ENCODE results near the gene CLTB. TPM values are rescaled to one million over a fixed set of nuclear protein-coding genes. Genes with fewer than 3 reads are reported as not detected.
A peak's percentile ranks its signal among the peaks of the same experiment; 100 is the strongest.

The CLTB gene, protein sequence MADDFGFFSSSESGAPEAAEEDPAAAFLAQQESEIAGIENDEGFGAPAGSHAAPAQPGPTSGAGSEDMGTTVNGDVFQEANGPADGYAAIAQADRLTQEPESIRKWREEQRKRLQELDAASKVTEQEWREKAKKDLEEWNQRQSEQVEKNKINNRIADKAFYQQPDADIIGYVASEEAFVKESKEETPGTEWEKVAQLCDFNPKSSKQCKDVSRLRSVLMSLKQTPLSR
- total RNA-seq (2013; cell fraction: nucleolus; rRNA removed) = 8.3 and 9.2 TPM in 2 replicates
- total RNA-seq (2014; rRNA removed) (48.0 and 52.8 TPM in 2 replicates), total RNA-seq (2014; rRNA removed; fragmentation: Illumina TruSeq; extraction: Trizol) (21.1 and 22.4 TPM in 2 replicates), total RNA-seq (2021) (46.5 and 51.0 TPM in 2 replicates), polyA plus RNA-seq (2011; rRNA removed) (19.0 and 28.7 TPM in 2 replicates), polyA plus RNA-seq (2014; fragmentation: Illumina TruSeq; extraction: Trizol) (4.5 and 18.4 TPM in 2 replicates), polyA plus RNA-seq (2014; fragmentation: Nextera tagmentation; extraction: Ambion mirVana) (1 to 10 TPM; 1.6 to 4.4 TPM), polyA plus RNA-seq (2014; rRNA removed) (51.5 and 52.7 TPM in 2 replicates), polyA plus RNA-seq (2016; fragmentation: Nextera tagmentation; extraction: Ambion mirVana) (10 to 100 TPM; 45.1 to 50.2 TPM), polyA minus RNA-seq (2011; rRNA and poly(A)+ RNA removed) (11.5 and 20.6 TPM in 2 replicates), Bru-seq, nascent RNA (percentile 58 among the genes with signal in this experiment), BruChase-seq, experiment 1, labeled RNA remaining after a 6-hour chase (percentile 60 among the genes with signal in this experiment), BruChase-seq, experiment 2, labeled RNA remaining after a 2-hour chase (percentile 55 among the genes with signal in this experiment)
- polyA plus RNA-seq (2011; ENCODE audit: low read depth) = 11.4 TPM
- 34.6 and 53.1 TPM in 2 replicates for polyA plus RNA-seq (2011; cell fraction: cytosol; rRNA removed)
- polyA plus RNA-seq (2011; cell fraction: nucleus; rRNA removed) = 37.9 and 40.0 TPM in 2 replicates
- polyA plus RNA-seq (2012) = 20.3 and 25.4 TPM in 2 replicates
- 12.3 and 13.3 TPM in 2 replicates for polyA minus RNA-seq (2011; cell fraction: cytosol; rRNA and poly(A)+ RNA removed)
- polyA minus RNA-seq (2011; cell fraction: nucleus; rRNA and poly(A)+ RNA removed) = 4.8 and 10.5 TPM in 2 replicates
- long read RNA-seq, experiment 1, transcript CLTB-202 (5 exons, 1,161 nt) = major isoform, 27 of 27 reads
- long read RNA-seq, experiment 1, partial matches to known transcripts = 0 of 27 reads
- long read RNA-seq, experiment 1, other reads (novel, unspliced or antisense) = 0 of 27 reads
- long read RNA-seq, experiment 2, partial matches to known transcripts = 1 of 4 reads
- long read RNA-seq, experiment 2, other reads (novel, unspliced or antisense) = 3 of 4 reads

DNA sequence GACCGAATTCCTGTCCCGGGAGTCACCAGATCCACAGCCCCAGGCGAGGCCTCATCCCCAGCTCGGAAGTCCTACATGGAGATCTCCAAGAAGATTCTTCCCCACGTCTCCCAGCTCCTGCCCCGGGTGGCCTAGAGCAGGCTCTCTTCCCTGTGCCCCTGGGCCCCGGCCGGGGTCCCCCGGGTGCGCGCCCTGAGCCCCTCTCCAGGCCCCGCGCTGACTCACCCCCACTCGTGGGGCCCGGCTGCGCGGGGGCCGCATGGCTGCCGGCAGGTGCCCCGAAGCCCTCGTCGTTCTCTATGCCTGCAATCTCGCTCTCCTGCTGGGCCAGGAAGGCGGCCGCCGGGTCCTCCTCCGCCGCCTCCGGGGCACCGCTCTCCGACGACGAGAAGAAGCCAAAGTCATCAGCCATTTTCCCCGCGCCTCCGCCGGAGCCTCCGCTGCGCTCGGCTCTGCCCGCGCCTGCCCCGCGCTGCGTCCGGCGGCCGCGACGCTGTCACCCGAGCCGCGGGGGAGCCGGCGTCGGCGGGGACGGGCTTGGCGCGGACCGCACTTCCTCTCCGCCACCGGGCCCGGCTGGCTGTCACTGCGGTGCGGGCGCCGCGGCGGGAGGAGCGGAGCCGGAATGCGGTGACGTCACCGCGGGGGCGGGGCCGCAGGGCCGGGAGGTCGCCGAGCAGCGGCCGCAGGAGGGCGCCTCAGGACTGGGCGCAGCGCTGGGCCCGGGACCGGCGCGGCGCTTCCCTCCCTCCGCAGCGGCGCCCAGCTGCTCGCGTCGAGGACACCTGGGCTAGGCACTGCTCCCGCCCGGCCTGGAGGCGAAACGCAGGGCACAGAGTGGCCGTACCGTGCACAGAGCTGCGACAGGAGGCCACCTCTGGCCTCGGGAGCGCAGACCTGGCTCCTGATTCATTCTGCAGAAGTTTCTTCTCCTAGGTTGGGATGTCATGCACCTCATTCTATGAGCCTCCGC, at the start of gene CLTB:
Gene CLTB, minus strand, starts transcription at position 588 of the 973 bp plus-strand sequence. Its CDS starts 176 bp downstream, at position 412.
- peak within 1 kb of the TSS; percentile 93 for H3K4me2 ChIP-seq (ENCODE audit: control insufficient read depth, insufficient read depth)
- no peaks in the 10 kb centered on the region for H4K20me1 ChIP-seq (ENCODE audit: control insufficient read depth, insufficient read depth)
- peak within 1 kb of the TSS; percentile 82 for H3K9ac ChIP-seq (ENCODE audit: control insufficient read depth, insufficient read depth, low read length)
- FAIRE-seq (peak; percentile 31), ATAC-seq (peak; percentile 99), DNase-seq (ENCODE audit: low read depth, low spot score) (peak; percentile 37)
- peak within 1 kb of the TSS; percentile 65 for H3K27ac ChIP-seq (ENCODE audit: control insufficient read depth, insufficient read depth)
- ChIA-PET RAD21 (ENCODE audit: unreplicated experiment) (interaction anchor here (0.6 to 2.2 kb wide), 13 partner anchors 12 to 686 kb away, joined by 3 to 17 read pairs (median 4); partner anchors contain the start of genes FAF2, KIAA1191 and RNF44), CTCF (interaction anchor here (0.7 to 3.4 kb wide), 20 partner anchors 10 to 245 kb away, joined by 3 to 18 read pairs (median 5); partner anchors contain the start of genes FAF2 and KIAA1191), POLR2A (interaction anchor here (1.0 to 2.0 kb wide), 3 partner anchors 119 to 127 kb away, joined by 3 to 9 read pairs (median 4); no protein-coding TSS in a partner anchor), SMC1A (ENCODE audit: uncharacterized antibody, unreplicated experiment) (interaction anchor here (1.2 to 2.2 kb wide), 6 partner anchors 9 to 231 kb away, joined by 3 to 9 read pairs (median 6); partner anchors contain the start of genes RNF44 and TSPAN17)
- peak within 1 kb of the TSS; percentile 79 for H2AFZ ChIP-seq (ENCODE audit: control insufficient read depth, low read depth, low read length)
- 2% methylated on average over 105 of the region's 107 CpGs for WGBS (ENCODE audit: insufficient coverage, insufficient replicate concordance, low lambda C conversion rate, missing lambda C conversion rate)
- H3K27me3 ChIP-seq (replicated peaks in 1 of 2; ENCODE audit: control insufficient read depth in 2 of 2, insufficient read depth in 2 of 2, low read length in 1 of 2) = no peaks in the 10 kb centered on the region
- H3K4me1 ChIP-seq (ENCODE audit: control insufficient read depth, insufficient read depth, low read length) = peaks cover 19% of the 10 kb centered on the region
- H3K9me3 ChIP-seq (replicated peaks; ENCODE audit: control insufficient read depth, insufficient read depth, low read length) = no peaks in the 10 kb centered on the region
- no peaks in the 10 kb centered on the region for H3K36me3 ChIP-seq (ENCODE audit: control insufficient read depth in 2 of 2, insufficient read depth in 2 of 2, low read length in 1 of 2)
- H3K4me3 ChIP-seq = peak within 1 kb of the TSS; percentile 96
- in situ Hi-C loops (cut with MboI) (no loop called here), intact Hi-C loops (cut with micrococcal nuclease; ENCODE audit: unreplicated experiment) (loop anchor here (1.0 to 10.0 kb wide), 4 partner anchors 32 to 681 kb away; partner anchors contain the start of genes FAF2, RNF44 and TSPAN17)
- H3K79me2 ChIP-seq (ENCODE audit: control insufficient read depth, insufficient read depth, low read length) = peaks cover 5% of the 10 kb centered on the region
- no TSS peak for BruUV-seq (replicated peaks)
- TF ChIP-seq, protein P1, sequence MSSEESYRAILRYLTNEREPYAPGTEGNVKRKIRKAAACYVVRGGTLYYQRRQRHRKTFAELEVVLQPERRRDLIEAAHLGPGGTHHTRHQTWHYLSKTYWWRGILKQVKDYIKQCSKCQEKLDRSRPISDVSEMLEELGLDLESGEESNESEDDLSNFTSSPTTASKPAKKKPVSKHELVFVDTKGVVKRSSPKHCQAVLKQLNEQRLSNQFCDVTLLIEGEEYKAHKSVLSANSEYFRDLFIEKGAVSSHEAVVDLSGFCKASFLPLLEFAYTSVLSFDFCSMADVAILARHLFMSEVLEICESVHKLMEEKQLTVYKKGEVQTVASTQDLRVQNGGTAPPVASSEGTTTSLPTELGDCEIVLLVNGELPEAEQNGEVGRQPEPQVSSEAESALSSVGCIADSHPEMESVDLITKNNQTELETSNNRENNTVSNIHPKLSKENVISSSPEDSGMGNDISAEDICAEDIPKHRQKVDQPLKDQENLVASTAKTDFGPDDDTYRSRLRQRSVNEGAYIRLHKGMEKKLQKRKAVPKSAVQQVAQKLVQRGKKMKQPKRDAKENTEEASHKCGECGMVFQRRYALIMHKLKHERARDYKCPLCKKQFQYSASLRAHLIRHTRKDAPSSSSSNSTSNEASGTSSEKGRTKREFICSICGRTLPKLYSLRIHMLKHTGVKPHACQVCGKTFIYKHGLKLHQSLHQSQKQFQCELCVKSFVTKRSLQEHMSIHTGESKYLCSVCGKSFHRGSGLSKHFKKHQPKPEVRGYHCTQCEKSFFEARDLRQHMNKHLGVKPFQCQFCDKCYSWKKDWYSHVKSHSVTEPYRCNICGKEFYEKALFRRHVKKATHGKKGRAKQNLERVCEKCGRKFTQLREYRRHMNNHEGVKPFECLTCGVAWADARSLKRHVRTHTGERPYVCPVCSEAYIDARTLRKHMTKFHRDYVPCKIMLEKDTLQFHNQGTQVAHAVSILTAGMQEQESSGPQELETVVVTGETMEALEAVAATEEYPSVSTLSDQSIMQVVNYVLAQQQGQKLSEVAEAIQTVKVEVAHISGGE (CRISPR knock-in tag; IDR thresholded peaks at IDR 0.05) = 0 out of 2 replicates have a peak, but pooled peaks have one; percentile 33
- TF ChIP-seq, protein P2, sequence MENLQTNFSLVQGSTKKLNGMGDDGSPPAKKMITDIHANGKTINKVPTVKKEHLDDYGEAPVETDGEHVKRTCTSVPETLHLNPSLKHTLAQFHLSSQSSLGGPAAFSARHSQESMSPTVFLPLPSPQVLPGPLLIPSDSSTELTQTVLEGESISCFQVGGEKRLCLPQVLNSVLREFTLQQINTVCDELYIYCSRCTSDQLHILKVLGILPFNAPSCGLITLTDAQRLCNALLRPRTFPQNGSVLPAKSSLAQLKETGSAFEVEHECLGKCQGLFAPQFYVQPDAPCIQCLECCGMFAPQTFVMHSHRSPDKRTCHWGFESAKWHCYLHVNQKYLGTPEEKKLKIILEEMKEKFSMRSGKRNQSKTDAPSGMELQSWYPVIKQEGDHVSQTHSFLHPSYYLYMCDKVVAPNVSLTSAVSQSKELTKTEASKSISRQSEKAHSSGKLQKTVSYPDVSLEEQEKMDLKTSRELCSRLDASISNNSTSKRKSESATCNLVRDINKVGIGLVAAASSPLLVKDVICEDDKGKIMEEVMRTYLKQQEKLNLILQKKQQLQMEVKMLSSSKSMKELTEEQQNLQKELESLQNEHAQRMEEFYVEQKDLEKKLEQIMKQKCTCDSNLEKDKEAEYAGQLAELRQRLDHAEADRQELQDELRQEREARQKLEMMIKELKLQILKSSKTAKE (IDR thresholded peaks at IDR 0.05; ENCODE audit: low read depth, poor library complexity, severe bottlenecking) = no peak
- TF ChIP-seq IKZF2 (IDR thresholded peaks at IDR 0.05) = no peak
- TF ChIP-seq IKZF1 (conservative IDR thresholded peaks at IDR 0.05) = peak; percentile 94
- peak; percentile 93 for TF ChIP-seq DPF2 (IDR thresholded peaks at IDR 0.05)
- peak; percentile 96 for TF ChIP-seq SMARCA5 (IDR thresholded peaks at IDR 0.05)
- no peak for TF ChIP-seq NFYA (IDR thresholded peaks at IDR 0.05; ENCODE audit: borderline replicate concordance, low read depth, low read length)
- no peak for TF ChIP-seq RFX5 (IDR thresholded peaks at IDR 0.05; ENCODE audit: low read depth, low read length)
- no peak for TF ChIP-seq NRF1 (conservative IDR thresholded peaks at IDR 0.05; ENCODE audit: low read depth, low read length)
- TF ChIP-seq STAT1 (conservative IDR thresholded peaks at IDR 0.05) = 0 out of 2 replicates have a peak, but pooled peaks have one; percentile 40

Data from GM12878 (cell line).